HepG2 (cell line): ENCODE measurements around the gene VPS25. TPM values are rescaled to one million over a fixed set of nuclear protein-coding genes. Genes with fewer than 3 reads are reported as not detected.

ENCODE experiments used
- BRF2 ChIP-seq: sonication (generic); formaldehyde crosslinking; IDR thresholded peaks from 2 replicates; pipeline ENCODE4 v1.8.1; 2022; ENCODE audit warnings: mild to moderate bottlenecking, missing genetic modification reagents
- HINFP ChIP-seq: sonication (generic); formaldehyde crosslinking; IDR thresholded peaks from 2 replicates; pipeline ENCODE4 v1.4.0; 2020; ENCODE audit warnings: low read depth, mild to moderate bottlenecking, missing genetic modification reagents
- HOXD1 ChIP-seq: sonication (generic); formaldehyde crosslinking; IDR thresholded peaks from 2 replicates; pipeline ENCODE4 v1.5.0; 2020; ENCODE audit warnings: missing genetic modification reagents
- KDM2A ChIP-seq: sonication (generic); formaldehyde crosslinking; IDR thresholded peaks from 2 replicates; pipeline ENCODE4 v1.4.0; 2020; ENCODE audit warnings: low read depth, missing genetic modification reagents, borderline replicate concordance
- SRF ChIP-seq: IDR thresholded peaks from 2 replicates; pipeline ENCODE4 v1.6.1; 2011; ENCODE audit warnings: mild to moderate bottlenecking, low read depth, low read length, moderate library complexity
- ZBTB34 ChIP-seq: sonication (generic); formaldehyde crosslinking; IDR thresholded peaks from 2 replicates; pipeline ENCODE4 v1.8.0; 2022; ENCODE audit warnings: mild to moderate bottlenecking, missing genetic modification reagents
- ZHX2 ChIP-seq, 2 experiments: sonication (generic) in 1 of 2; formaldehyde crosslinking in 1 of 2; IDR thresholded peaks; 2 replicates each; pipeline versions ENCODE4 v1.6.1 to v1.9.0; 2014 to 2022; ENCODE audit warnings: antibody characterized with exemption in 1 of 2, borderline replicate concordance in 1 of 2, inconsistent platforms in 1 of 2, low read depth in 1 of 2, missing genetic modification reagents in 1 of 2
- ZNF251 ChIP-seq: sonication (generic); formaldehyde crosslinking; IDR thresholded peaks from 2 replicates; pipeline ENCODE4 v1.9.0; 2021; ENCODE audit warnings: mild to moderate bottlenecking, missing genetic modification reagents
- ZNF691 ChIP-seq: sonication (generic); formaldehyde crosslinking; IDR thresholded peaks from 2 replicates; pipeline ENCODE4 v1.4.0; 2020; ENCODE audit warnings: missing genetic modification reagents, low read depth, mild to moderate bottlenecking, borderline replicate concordance
- polyA plus RNA-seq, 8 experiments: library from polyadenylated mRNA; depleted of rRNA in 3 of 8; stranded (reverse) in 7 of 8; unstranded in 1 of 8; fragments of >200 nt; fragmentation: Illumina TruSeq in 4 of 8; extraction: Trizol in 4 of 8; gene quantifications; 2 replicates each; pipeline versions ENCODE4 v1.2.1 to v1.2.3, GENCODE V29; 2011 to 2016; ENCODE audit warnings: low read depth in 4 of 8, missing spikeins in 1 of 8, mixed read lengths in 1 of 8; ENCODE audit not compliant: insufficient read depth in 1 of 8
- total RNA-seq, 5 experiments: library from RNA; depleted of rRNA; stranded (reverse); fragments of >200 nt; fragmentation: Illumina TruSeq; extraction: Trizol; gene quantifications; 2 replicates each; pipeline ENCODE4 v1.2.3, GENCODE V29; 2016; ENCODE audit warnings: low read depth in 1 of 5
- TF ChIP-seq, protein P1 (sequence below): sonication (generic); formaldehyde crosslinking; IDR thresholded peaks from 2 replicates; pipeline ENCODE4 v1.4.0; 2020; ENCODE audit warnings: missing genetic modification reagents

Gene VPS25
- total and polyA plus RNA-seq, 2 of the 13 experiments (the other 11 are each of a cell fraction or from before 2014, with no cell fraction given), result 161 to 249 TPM

DNA sequence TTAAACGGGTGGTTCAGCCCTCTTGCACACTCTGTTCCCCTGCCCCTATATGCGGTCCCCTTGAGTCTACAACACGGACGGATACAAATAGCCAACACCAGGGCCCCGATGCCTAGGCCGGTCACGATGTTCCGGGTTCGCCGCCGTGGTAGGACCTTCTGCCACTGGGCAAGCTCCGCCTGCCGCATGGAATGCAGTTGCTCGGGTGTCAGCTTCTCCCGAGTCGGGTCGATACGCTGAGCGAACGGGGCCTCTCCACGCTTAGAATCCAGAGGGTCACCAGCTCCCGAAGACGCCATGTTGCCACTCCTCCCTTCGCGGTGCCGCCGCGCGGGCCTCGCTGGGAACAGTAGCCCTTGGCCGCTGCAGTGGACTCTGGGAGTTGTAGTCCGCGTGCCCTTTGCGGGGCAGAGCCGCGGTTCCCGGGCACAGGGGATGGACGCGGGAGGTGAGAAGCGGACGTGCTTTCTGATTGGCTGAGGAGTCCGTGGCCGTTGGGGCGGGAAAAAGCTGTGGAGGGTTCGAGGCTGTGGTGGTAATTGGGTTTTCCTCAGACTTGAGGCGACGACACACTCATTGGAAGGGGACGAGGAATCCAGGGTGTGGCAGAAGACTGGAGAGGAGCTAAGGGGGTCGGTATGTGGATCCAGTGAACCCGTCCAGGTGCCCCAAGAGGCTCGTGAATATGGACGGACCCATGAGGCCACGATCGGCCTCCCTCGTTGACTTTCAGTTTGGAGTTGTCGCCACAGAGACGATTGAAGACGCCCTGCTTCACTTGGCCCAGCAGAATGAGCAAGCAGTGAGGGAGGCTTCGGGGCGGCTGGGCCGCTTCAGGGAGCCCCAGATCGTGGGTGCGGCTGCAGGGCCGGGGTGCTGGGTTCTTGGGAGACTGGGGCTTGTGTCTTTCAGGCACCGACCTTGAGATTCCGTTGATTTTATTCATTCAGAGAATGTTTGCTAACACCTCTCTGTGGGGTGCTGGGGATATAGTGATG, 25.4 kb downstream of the VPS25 start, which contains the start of the genes CNTD1 and COA3 (continued):
- TF ChIP-seq ZHX2 (IDR thresholded peaks at IDR 0.05; ENCODE audit: low read depth) (peak; percentile 93), ZHX2 (CRISPR knock-in tag; IDR thresholded peaks at IDR 0.05; ENCODE audit: borderline replicate concordance) (0 out of 2 replicates have a peak, but pooled peaks have one; percentile 44), SRF (peak; percentile 44; the same call in 1 of the 2 replicates), ZNF691 (no peak; the same call in 1 of the 2 replicates), HINFP (CRISPR knock-in tag) (peak; percentile 92), ZBTB34 (CRISPR knock-in tag) (0 out of 2 replicates have a peak, but pooled peaks have one; percentile 52), ZNF251 (CRISPR knock-in tag) (no peak), HOXD1 (CRISPR knock-in tag) (peak; percentile 40; the same call in 1 of the 2 replicates), KDM2A (CRISPR knock-in tag) (peak; percentile 97), BRF2 (CRISPR knock-in tag) (no peak)
- TF ChIP-seq, protein P1, sequence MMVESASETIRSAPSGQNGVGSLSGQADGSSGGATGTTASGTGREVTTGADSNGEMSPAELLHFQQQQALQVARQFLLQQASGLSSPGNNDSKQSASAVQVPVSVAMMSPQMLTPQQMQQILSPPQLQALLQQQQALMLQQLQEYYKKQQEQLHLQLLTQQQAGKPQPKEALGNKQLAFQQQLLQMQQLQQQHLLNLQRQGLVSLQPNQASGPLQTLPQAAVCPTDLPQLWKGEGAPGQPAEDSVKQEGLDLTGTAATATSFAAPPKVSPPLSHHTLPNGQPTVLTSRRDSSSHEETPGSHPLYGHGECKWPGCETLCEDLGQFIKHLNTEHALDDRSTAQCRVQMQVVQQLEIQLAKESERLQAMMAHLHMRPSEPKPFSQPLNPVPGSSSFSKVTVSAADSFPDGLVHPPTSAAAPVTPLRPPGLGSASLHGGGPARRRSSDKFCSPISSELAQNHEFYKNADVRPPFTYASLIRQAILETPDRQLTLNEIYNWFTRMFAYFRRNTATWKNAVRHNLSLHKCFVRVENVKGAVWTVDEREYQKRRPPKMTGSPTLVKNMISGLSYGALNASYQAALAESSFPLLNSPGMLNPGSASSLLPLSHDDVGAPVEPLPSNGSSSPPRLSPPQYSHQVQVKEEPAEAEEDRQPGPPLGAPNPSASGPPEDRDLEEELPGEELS (CRISPR knock-in tag), result no peak; the same call in none of the 2 replicates
